PC-9 (cell line): ENCODE results near the gene INPP5B.

Experiments used
- EZH2 ChIP-seq: fragments of 200-600 bp; sonication (generic); IDR thresholded peaks from 2 replicates; pipeline ENCODE4 v1.8.0; 2017; ENCODE audit warnings: antibody characterized with exemption, low read depth
- TF ChIP-seq, protein P1 (sequence below): fragments of 200-600 bp; sonication (generic); conservative IDR thresholded peaks from 2 replicates; pipeline ENCODE4 v1.6.1; 2017; ENCODE audit warnings: mixed run types, antibody characterized with exemption, mild to moderate bottlenecking, moderate library complexity

DNA sequence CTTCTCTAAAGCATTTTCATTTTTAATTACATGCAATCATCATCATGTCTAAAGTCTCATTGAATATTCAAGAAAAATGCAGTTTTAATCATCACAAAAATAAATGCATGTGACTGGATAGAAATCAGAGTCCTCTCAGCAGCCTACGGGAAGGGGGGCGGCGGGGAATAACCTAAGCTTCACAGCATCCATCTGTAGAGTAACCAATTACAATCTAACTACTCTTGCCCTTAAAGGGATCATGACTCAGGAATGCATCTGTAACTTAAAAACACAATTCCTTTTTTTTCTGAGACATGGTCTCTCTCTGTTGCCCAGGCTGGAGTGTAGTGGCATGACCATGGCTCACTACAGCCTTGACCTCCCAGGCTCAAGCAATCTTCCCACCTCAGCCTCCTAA is 110.1 kb downstream of the INPP5B start:
- TF ChIP-seq, protein P1, sequence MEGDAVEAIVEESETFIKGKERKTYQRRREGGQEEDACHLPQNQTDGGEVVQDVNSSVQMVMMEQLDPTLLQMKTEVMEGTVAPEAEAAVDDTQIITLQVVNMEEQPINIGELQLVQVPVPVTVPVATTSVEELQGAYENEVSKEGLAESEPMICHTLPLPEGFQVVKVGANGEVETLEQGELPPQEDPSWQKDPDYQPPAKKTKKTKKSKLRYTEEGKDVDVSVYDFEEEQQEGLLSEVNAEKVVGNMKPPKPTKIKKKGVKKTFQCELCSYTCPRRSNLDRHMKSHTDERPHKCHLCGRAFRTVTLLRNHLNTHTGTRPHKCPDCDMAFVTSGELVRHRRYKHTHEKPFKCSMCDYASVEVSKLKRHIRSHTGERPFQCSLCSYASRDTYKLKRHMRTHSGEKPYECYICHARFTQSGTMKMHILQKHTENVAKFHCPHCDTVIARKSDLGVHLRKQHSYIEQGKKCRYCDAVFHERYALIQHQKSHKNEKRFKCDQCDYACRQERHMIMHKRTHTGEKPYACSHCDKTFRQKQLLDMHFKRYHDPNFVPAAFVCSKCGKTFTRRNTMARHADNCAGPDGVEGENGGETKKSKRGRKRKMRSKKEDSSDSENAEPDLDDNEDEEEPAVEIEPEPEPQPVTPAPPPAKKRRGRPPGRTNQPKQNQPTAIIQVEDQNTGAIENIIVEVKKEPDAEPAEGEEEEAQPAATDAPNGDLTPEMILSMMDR, result no peak
- no peak for TF ChIP-seq EZH2
